Measurements from ENCODE around the gene TNXB. TPM values are rescaled to one million over a fixed set of nuclear protein-coding genes. Genes with fewer than 3 reads are reported as not detected.

The TNXB gene
- total and polyA plus RNA-seq, 9 of the 15 experiments (the other 6 are each of a cell fraction or from before 2014, with no cell fraction given), result 0.14 to 28.1 (median 12.4) TPM

GRCh38 chr6:32133786-32134185, 24.6 kb upstream of the TNXB start:
- 72% methylated on average over 4 of the region's 4 CpGs for WGBS (ENCODE audit: insufficient coverage, low coverage, missing lambda C conversion rate)
- in situ Hi-C loops (cut with MboI) (no loop called here), intact Hi-C loops (cut with micrococcal nuclease) (loop anchor here (5.0 kb wide), 1 partner anchor 1069 kb away; the partner anchor contains the start of genes HSD17B8, RXRB and SLC39A7)
- Histone ChIP-seq H3K27me3 (ENCODE audit: control insufficient read depth in 2 of 2, insufficient read depth in 2 of 2, low read length in 2 of 2) (no peaks in the 10 kb centered on the region), H3K4me3 (no peak overlapping the region), H3K4me2 (ENCODE audit: insufficient read depth, low read length) (no peak overlapping the region; the same call in 1 of the 2 replicates), H4K20me1 (replicated peaks; ENCODE audit: control insufficient read depth, insufficient read depth, low read length) (no peaks in the 10 kb centered on the region), H3K9ac (ENCODE audit: insufficient read depth in 1 of 2, low read depth in 2 of 2, low read length in 2 of 2) (no peak overlapping the region), H3K36me3 (ENCODE audit: control insufficient read depth, insufficient read depth, low read length) (no peaks in the 10 kb centered on the region), H3K9me3 (replicated peaks; ENCODE audit: control insufficient read depth, insufficient read depth, low read depth, low read length) (no peaks in the 10 kb centered on the region), H3K27ac (ENCODE audit: extremely low read depth, low read depth, low read length) (no peak overlapping the region), H3K79me2 (ENCODE audit: control insufficient read depth, insufficient read depth, low read length) (peaks cover 13% of the 10 kb centered on the region), H3K4me1 (replicated peaks in 1 of 2; ENCODE audit: control insufficient read depth in 2 of 2, insufficient read depth in 2 of 2, low read length in 2 of 2) (peaks cover 27 to 32% of the 10 kb centered on the region in 2 experiments), H2AFZ (ENCODE audit: low read depth, low read length) (0 out of 2 replicates have a peak overlapping the region, but pooled peaks have one; percentile 18), H3K9me1 (ENCODE audit: control insufficient read depth, insufficient read depth, low read length) (no peaks in the 10 kb centered on the region)
- BruUV-seq (replicated peaks), result no TSS peak
- ATAC-seq (no peak), FAIRE-seq (no peak), DNase-seq (ENCODE audit: extremely low read depth in 1 of 4, low spot score in 3 of 4) (no peak)
- ChIA-PET CTCF (ENCODE audit: low intra/inter-chr PET ratio) (no interaction called here), POLR2A (interaction anchor here (1.0 to 2.8 kb wide), 2 partner anchors 8 to 28 kb away, joined by 3 to 13 read pairs; no protein-coding TSS in a partner anchor)
- TF ChIP-seq ZNF384 (IDR thresholded peaks at IDR 0.05; ENCODE audit: low read depth, low read length) (no peak), CTBP1 (IDR thresholded peaks at IDR 0.05; ENCODE audit: borderline replicate concordance) (peak; percentile 15; the same call in 1 of the 2 replicates), CHCHD3 (CRISPR knock-in tag; IDR thresholded peaks at IDR 0.05) (no peak), ZFP91 (CRISPR knock-in tag; IDR thresholded peaks at IDR 0.05) (no peak), ZBTB34 (CRISPR knock-in tag; IDR thresholded peaks at IDR 0.05) (no peak), EZH2 (IDR thresholded peaks at IDR 0.05; ENCODE audit: borderline replicate concordance, low read depth, low read length) (no peak), FOSL1 (tag; conservative IDR thresholded peaks at IDR 0.05) (peak; percentile 41; the same call in 1 of the 2 replicates), CEBPG (CRISPR knock-in tag; IDR thresholded peaks at IDR 0.05) (no peak), CEBPG (tag; conservative IDR thresholded peaks at IDR 0.05 in 1 of 2, IDR thresholded peaks at IDR 0.05 in 1 of 2) (no peak), RBM22 (IDR thresholded peaks at IDR 0.05; ENCODE audit: low read depth, low read length, poor library complexity, severe bottlenecking) (no peak), RAD21 (CRISPR knock-in tag; conservative IDR thresholded peaks at IDR 0.05 in 1 of 2, IDR thresholded peaks at IDR 0.05 in 1 of 2) (no peak), HIVEP1 (CRISPR knock-in tag; IDR thresholded peaks at IDR 0.05) (no peak), MAFG (tag; conservative IDR thresholded peaks at IDR 0.05) (peak; percentile 39; the same call in 1 of the 2 replicates), ARID4B (CRISPR knock-in tag; IDR thresholded peaks at IDR 0.05) (no peak)

Data from K562 (cell line).